H9 (cell line): ENCODE measurements around the gene ACSL6. TPM values are rescaled to one million over a fixed set of nuclear protein-coding genes. Genes with fewer than 3 reads are reported as not detected.

ENCODE experiments used
- DNase-seq: peaks from one replicate; pipeline ENCODE4 v3.0.0-alpha.2; 2017
- H2AFZ ChIP-seq: one replicate; pipeline ENCODE4 v1.6.1; 2013; ENCODE audit warnings: mild to moderate bottlenecking, low read length, control low read depth, moderate library complexity
- H2AK5ac ChIP-seq: 2 replicates; pipeline ENCODE4 v1.6.1; 2013; ENCODE audit warnings: low read length, control low read depth, mixed read lengths; ENCODE audit not compliant: insufficient read length
- H2BK120ac ChIP-seq: one replicate; pipeline ENCODE4 v1.6.1; 2013; ENCODE audit warnings: low read depth, mild to moderate bottlenecking, low read length, control low read depth, inconsistent platforms; ENCODE audit not compliant: poor library complexity, severe bottlenecking
- H2BK12ac ChIP-seq: 2 replicates; pipeline ENCODE4 v1.6.1; 2013; ENCODE audit warnings: low read length, control low read depth, mixed read lengths, low read depth; ENCODE audit not compliant: insufficient read length
- H2BK15ac ChIP-seq: 2 replicates; pipeline ENCODE4 v1.6.1; 2013; ENCODE audit warnings: low read depth, low read length, control low read depth
- H2BK20ac ChIP-seq: one replicate; pipeline ENCODE4 v1.6.1; 2013; ENCODE audit warnings: low read depth, mild to moderate bottlenecking, low read length, control low read depth, inconsistent platforms; ENCODE audit not compliant: poor library complexity, severe bottlenecking
- H2BK5ac ChIP-seq: 2 replicates; pipeline ENCODE4 v1.6.1; 2013; ENCODE audit warnings: low read length, control low read depth, mixed read lengths; ENCODE audit not compliant: insufficient read length
- H3K14ac ChIP-seq: 2 replicates; pipeline ENCODE4 v1.6.1; 2013; ENCODE audit warnings: low read length, control low read depth; ENCODE audit not compliant: insufficient read depth
- H3K18ac ChIP-seq: 2 replicates; pipeline ENCODE4 v1.6.1; 2013; ENCODE audit warnings: low read depth, mild to moderate bottlenecking, mixed read lengths, low read length, control low read depth; ENCODE audit not compliant: insufficient read length
- H3K23ac ChIP-seq: 2 replicates; pipeline ENCODE4 v1.6.1; 2013; ENCODE audit warnings: low read length, control low read depth, mixed read lengths, low read depth; ENCODE audit not compliant: insufficient read length
- H3K23me2 ChIP-seq: 2 replicates; pipeline ENCODE4 v1.6.1; 2013; ENCODE audit warnings: low read depth, mild to moderate bottlenecking, mixed read lengths, low read length, control low read depth; ENCODE audit not compliant: insufficient read length, poor library complexity, severe bottlenecking
- H3K27ac ChIP-seq: 2 replicates; pipeline ENCODE4 v1.5.1; 2013; ENCODE audit warnings: low read length, control low read depth, mixed read lengths, low read depth; ENCODE audit not compliant: insufficient read length
- H3K27me3 ChIP-seq: 2 replicates; pipeline ENCODE4 v1.6.1; 2013; ENCODE audit warnings: low read length, control low read depth, inconsistent platforms; ENCODE audit not compliant: insufficient read depth
- H3K4ac ChIP-seq: 2 replicates; pipeline ENCODE4 v1.6.1; 2013; ENCODE audit warnings: low read depth, mild to moderate bottlenecking, control low read depth, inconsistent platforms, low read length, moderate library complexity
- H3K4me1 ChIP-seq: 2 replicates; pipeline ENCODE4 v1.6.1; 2013; ENCODE audit warnings: low read length, control low read depth, inconsistent platforms; ENCODE audit not compliant: insufficient read depth
- H3K4me2 ChIP-seq: 2 replicates; pipeline ENCODE4 v1.6.1; 2013; ENCODE audit warnings: low read length, control low read depth, mixed read lengths; ENCODE audit not compliant: insufficient read length, insufficient read depth
- H3K56ac ChIP-seq: 2 replicates; pipeline ENCODE4 v1.6.1; 2013; ENCODE audit warnings: low read depth, mild to moderate bottlenecking, mixed read lengths, low read length, control low read depth; ENCODE audit not compliant: insufficient read length
- H3K79me1 ChIP-seq: 2 replicates; pipeline ENCODE4 v1.6.1; 2013; ENCODE audit warnings: low read depth, mild to moderate bottlenecking, moderate library complexity, low read length, control low read depth, inconsistent platforms; ENCODE audit not compliant: insufficient read depth, poor library complexity, severe bottlenecking
- H3K79me2 ChIP-seq: 2 replicates; pipeline ENCODE4 v1.6.1; 2013; ENCODE audit warnings: low read length, control low read depth, inconsistent platforms; ENCODE audit not compliant: insufficient read depth
- H3K9ac ChIP-seq: 2 replicates; pipeline ENCODE4 v1.6.1; 2013; ENCODE audit warnings: low read length, control low read depth, mixed read lengths; ENCODE audit not compliant: insufficient read length; ENCODE audit errors: extremely low read depth
- H3K9me3 ChIP-seq: one replicate; pipeline ENCODE4 v1.6.1; 2013; ENCODE audit warnings: low read depth, low read length, inconsistent platforms; ENCODE audit not compliant: control insufficient read depth
- H3T11ph ChIP-seq: one replicate; pipeline ENCODE4 v1.6.1; 2013; ENCODE audit warnings: mild to moderate bottlenecking, low read length, control low read depth, inconsistent platforms
- H4K20me1 ChIP-seq: one replicate; pipeline ENCODE4 v1.6.1; 2013; ENCODE audit not compliant: control insufficient read depth, insufficient read length, insufficient read depth
- H4K5ac ChIP-seq: 2 replicates; pipeline ENCODE4 v1.6.1; 2013; ENCODE audit warnings: low read depth, mild to moderate bottlenecking, mixed read lengths, low read length, control low read depth; ENCODE audit not compliant: insufficient read length
- H4K8ac ChIP-seq: replicated peaks from 2 replicates; pipeline ENCODE4 v1.6.1; 2013; ENCODE audit warnings: low read length, control low read depth, mixed read lengths, low read depth; ENCODE audit not compliant: insufficient read length
- H4K91ac ChIP-seq: 2 replicates; pipeline ENCODE4 v1.6.1; 2013; ENCODE audit warnings: low read depth, mild to moderate bottlenecking, moderate library complexity, mixed read lengths, low read length, control low read depth; ENCODE audit not compliant: insufficient read length
- H3K27ac Mint-ChIP-seq, 3 experiments: 2 replicates in 2 of 3; 3 replicates in 1 of 3; pipeline ENCODE4 v1.8.0; 2020 to 2021; ENCODE audit warnings: mixed read lengths in 3 of 3, mild to moderate bottlenecking in 1 of 3, moderate library complexity in 1 of 3
- H3K27me3 Mint-ChIP-seq: 2 replicates; pipeline ENCODE4 v1.8.0; 2021; ENCODE audit warnings: low read depth, mild to moderate bottlenecking, moderate library complexity, mixed read lengths
- H3K36me3 Mint-ChIP-seq, 3 experiments: 2 replicates in 2 of 3; 3 replicates in 1 of 3; pipeline ENCODE4 v1.8.0; 2020 to 2021; ENCODE audit warnings: low read depth in 3 of 3, mixed read lengths in 3 of 3; ENCODE audit not compliant: insufficient read depth in 1 of 3
- H3K4me1 Mint-ChIP-seq, 2 experiments: 2 replicates each; pipeline ENCODE4 v1.8.0; 2020; ENCODE audit warnings: mixed read lengths in 2 of 2
- H3K4me3 Mint-ChIP-seq, 2 experiments: 2 replicates in 1 of 2; 3 replicates in 1 of 2; pipeline ENCODE4 v1.8.0; 2020 to 2021; ENCODE audit warnings: mild to moderate bottlenecking in 2 of 2, mixed read lengths in 2 of 2, moderate library complexity in 1 of 2
- H3K9me3 Mint-ChIP-seq, 2 experiments: 2 replicates in 1 of 2; 3 replicates in 1 of 2; pipeline ENCODE4 v1.8.0; 2020; ENCODE audit warnings: mild to moderate bottlenecking in 2 of 2, mixed read lengths in 2 of 2, moderate library complexity in 1 of 2
- CTCF ChIP-seq: fragments of 200-600 bp; sonication (generic); conservative IDR thresholded peaks from 3 replicates; pipeline ENCODE4 v1.8.0; 2021; ENCODE audit warnings: antibody characterized with exemption, mild to moderate bottlenecking
- total RNA-seq: library from RNA; stranded (reverse); gene quantifications from 2 replicates; pipeline ENCODE4 v1.2.1, GENCODE V29; 2021

The ACSL6 gene
- total RNA-seq, 1 experiment from 2014 or later: 1.6 TPM

- Mint-ChIP-seq H3K4me1 (peaks cover 14 to 16% of the 10 kb centered on the region in 2 experiments), H3K9me3 (peaks cover 34 to 42% of the 10 kb centered on the region in 2 experiments), H3K27me3 (no peaks in the 10 kb centered on the region; the same call in 1 of the 2 replicates), H3K27ac (no peak overlapping the region), H3K36me3 (peaks cover 3 to 10% (median 3%) of the 10 kb centered on the region in 3 experiments; a peak in 5 of 7 replicates), H3K4me3 (no peak overlapping the region)
- no peaks in the 10 kb centered on the region for H3K27me3 ChIP-seq
- H4K91ac ChIP-seq: no peak overlapping the region
- no peaks in the 10 kb centered on the region for H3K9me3 ChIP-seq
- no peak overlapping the region for H3K9ac ChIP-seq
- peaks cover 2% of the 10 kb centered on the region; the same call in 1 of the 2 replicates for H3K4me1 ChIP-seq
- H2BK20ac ChIP-seq: no peak overlapping the region
- no peak overlapping the region for H2BK5ac ChIP-seq
- no peaks in the 10 kb centered on the region for H3K79me2 ChIP-seq
- no peak for TF ChIP-seq CTCF
- no peak overlapping the region for H3T11ph ChIP-seq
- no peak overlapping the region for H3K27ac ChIP-seq
- H3K18ac ChIP-seq: no peak overlapping the region
- H3K79me1 ChIP-seq: no peaks in the 10 kb centered on the region
- no peak overlapping the region for H3K4me2 ChIP-seq
- no peaks in the 10 kb centered on the region for H4K20me1 ChIP-seq
- H2AFZ ChIP-seq: no peak overlapping the region
- no peak overlapping the region for H2AK5ac ChIP-seq
- no peaks in the 10 kb centered on the region for H3K23me2 ChIP-seq
- no peak overlapping the region for H2BK15ac ChIP-seq
- no peak overlapping the region for H4K5ac ChIP-seq
- no peak overlapping the region for H2BK12ac ChIP-seq
- H3K23ac ChIP-seq: no peak overlapping the region
- H4K8ac ChIP-seq: no peak overlapping the region
- DNase-seq: no peak
- H3K14ac ChIP-seq: no peak overlapping the region
- H2BK120ac ChIP-seq: no peak overlapping the region
- H3K4ac ChIP-seq: no peak overlapping the region
- no peak overlapping the region for H3K56ac ChIP-seq
Observed at GRCh38 chr5:131928957-131929356, 82.5 kb downstream of the ACSL6 start.
